K562 (cell line): ENCODE data around the gene HSD17B1. TPM values are rescaled to one million over a fixed set of nuclear protein-coding genes. Genes with fewer than 3 reads are reported as not detected.

Experiments
- ATAC-seq: fragments of 200-7000 bp; cut with Tn5 transposase; 3 replicates; pipeline ENCODE4 v1.9.1; 2020; ENCODE audit warnings: moderate library complexity
- BruUV-seq: library from RNA; stranded (reverse); fragments of 400-500 nt; replicated peaks from 2 replicates; lab custom pipeline; 2021; lab: Mats Ljungman, UMichigan
- CTCF ChIA-PET: fragments of 300-600 bp; formaldehyde crosslinking; extraction: SDS; loops from one replicate; lab custom pipeline; 2021; ENCODE audit warnings: low intra/inter-chr PET ratio; lab: Yijun Ruan, JAX
- POLR2A ChIA-PET: fragments of 300-600, 350-650 bp; sonication (Branson Sonifier 250); formaldehyde crosslinking; extraction: SDS; loops from one replicate; lab custom pipeline; 2021; ENCODE audit warnings: antibody characterized with exemption, inconsistent platforms; lab: Yijun Ruan, JAX
- DNase-seq, 4 experiments: peaks; one replicate each; pipeline versions ENCODE4 v3.0.0 to v3.0.0-alpha.2; 2011 to 2018; ENCODE audit warnings: low spot score in 3 of 4, mixed read lengths in 3 of 4; ENCODE audit errors: extremely low read depth in 1 of 4
- FAIRE-seq: peaks from 2 replicates; lab custom pipeline; 2011; peaks lifted over from hg19 to GRCh38; lab: Jason Lieb, UNC
- H2AFZ ChIP-seq: 2 replicates; pipeline ENCODE4 v1.6.0; 2011; ENCODE audit warnings: low read depth, low read length, control low read depth, inconsistent platforms
- H3K27ac ChIP-seq: fragments of 200-600 bp; 3 replicates; pipeline ENCODE4 v1.8.0; 2011; ENCODE audit warnings: low read depth, mild to moderate bottlenecking, control low read depth, inconsistent platforms, low read length, moderate library complexity, mixed read lengths; ENCODE audit errors: extremely low read depth
- H3K27me3 ChIP-seq, 2 experiments: fragments of 300-600 bp in 1 of 2; 2 replicates in 1 of 2; 3 replicates in 1 of 2; pipeline versions ENCODE4 v1.6.0 to v1.8.0; 2011; ENCODE audit warnings: inconsistent platforms in 2 of 2, low read length in 2 of 2, mild to moderate bottlenecking in 1 of 2, mixed read lengths in 1 of 2, moderate library complexity in 1 of 2; ENCODE audit not compliant: control insufficient read depth in 2 of 2, insufficient read depth in 2 of 2
- H3K36me3 ChIP-seq: fragments of 300-600 bp; 3 replicates; pipeline ENCODE4 v1.8.0; 2011; ENCODE audit warnings: mild to moderate bottlenecking, low read length, inconsistent platforms; ENCODE audit not compliant: control insufficient read depth, insufficient read depth
- H3K4me1 ChIP-seq, 2 experiments: fragments of 200-600 bp in 1 of 2; replicated peaks in 1 of 2; 2 replicates in 1 of 2; 3 replicates in 1 of 2; pipeline versions ENCODE4 v1.5.1 to v1.8.0; 2011; ENCODE audit warnings: inconsistent platforms in 2 of 2, low read length in 2 of 2, mild to moderate bottlenecking in 1 of 2, mixed read lengths in 1 of 2, moderate library complexity in 1 of 2; ENCODE audit not compliant: control insufficient read depth in 2 of 2, insufficient read depth in 2 of 2
- H3K4me2 ChIP-seq: 2 replicates; pipeline ENCODE4 v1.6.1; 2011; ENCODE audit warnings: low read length, control low read depth, inconsistent platforms, mixed read lengths; ENCODE audit not compliant: insufficient read depth
- H3K4me3 ChIP-seq: fragments of 200-600 bp; sonication (generic), shearing (Covaris generic); 2 replicates; pipeline ENCODE4 v1.5.1; 2016; ENCODE audit warnings: control low read depth, inconsistent platforms
- H3K79me2 ChIP-seq: fragments of 200-600 bp; 3 replicates; pipeline ENCODE4 v1.8.0; 2011; ENCODE audit warnings: low read length, inconsistent platforms; ENCODE audit not compliant: control insufficient read depth, insufficient read depth
- H3K9ac ChIP-seq, 2 experiments: 2 replicates each; pipeline versions ENCODE4 v1.6.0 to v1.6.1; 2011; ENCODE audit warnings: low read depth in 2 of 2, low read length in 2 of 2, control low read depth in 1 of 2, inconsistent platforms in 1 of 2, mild to moderate bottlenecking in 1 of 2, mixed read lengths in 1 of 2; ENCODE audit not compliant: insufficient read depth in 1 of 2
- H3K9me1 ChIP-seq: one replicate; pipeline ENCODE4 v1.6.0; 2011; ENCODE audit warnings: inconsistent platforms, mild to moderate bottlenecking, low read length, moderate library complexity; ENCODE audit not compliant: control insufficient read depth, insufficient read depth
- H3K9me3 ChIP-seq: replicated peaks from 2 replicates; pipeline ENCODE4 v1.5.1; 2011; ENCODE audit warnings: low read depth, low read length, inconsistent platforms; ENCODE audit not compliant: control insufficient read depth, insufficient read depth
- H4K20me1 ChIP-seq: replicated peaks from 2 replicates; pipeline ENCODE4 v1.6.1; 2011; ENCODE audit warnings: low read length, inconsistent platforms, mixed read lengths; ENCODE audit not compliant: control insufficient read depth, insufficient read depth
- BMI1 ChIP-seq: fragments of 150-350 bp; IDR thresholded peaks from 2 replicates; pipeline ENCODE4 v1.6.1; 2014; ENCODE audit warnings: low read length
- DNMT1 ChIP-seq: fragments of 450-650 bp; IDR thresholded peaks from 2 replicates; pipeline ENCODE4 v1.6.1; 2016; ENCODE audit warnings: antibody characterized with exemption, mild to moderate bottlenecking
- KDM4B ChIP-seq, 2 experiments: fragments of 450-650 bp in 1 of 2; sonication (generic) in 1 of 2; IDR thresholded peaks; 2 replicates each; pipeline ENCODE4 v1.6.1; 2016 to 2017; ENCODE audit warnings: borderline replicate concordance in 2 of 2, antibody characterized with exemption in 1 of 2, low read depth in 1 of 2, mild to moderate bottlenecking in 1 of 2
- POLR2A ChIP-seq: fragments of 450-650 bp; conservative IDR thresholded peaks from 2 replicates; pipeline ENCODE4 v1.6.1; 2016
- RBFOX2 ChIP-seq: fragments of 200-400 bp; formaldehyde crosslinking; IDR thresholded peaks from 2 replicates; pipeline ENCODE4 v1.6.1; 2017; ENCODE audit warnings: low read depth, mild to moderate bottlenecking, low read length, moderate library complexity
- USF2 ChIP-seq: sonication (generic); formaldehyde crosslinking; IDR thresholded peaks from 2 replicates; pipeline ENCODE4 v1.5.0; 2020; ENCODE audit warnings: missing genetic modification reagents
- ZC3H11A ChIP-seq: IDR thresholded peaks from 2 replicates; pipeline ENCODE4 v1.6.1; 2012; ENCODE audit warnings: low read depth, low read length, improper control_type of control experiment
- WGBS: fragments of 100-300 bp; shearing (Covaris generic); methylation state at CpG from one replicate; pipeline ENCODE4 v1.1.6; 2016; ENCODE audit warnings: low coverage, mixed read lengths; ENCODE audit not compliant: insufficient coverage; ENCODE audit errors: missing lambda C conversion rate; 5-methylcytosine and 5-hydroxymethylcytosine counted together
- in situ Hi-C: fragments of 300-500 bp; cut with MboI; formaldehyde crosslinking; loops from 4 replicates; pipeline ENCODE4 v1.15.0; 2018; ENCODE audit warnings: inconsistent platforms, mixed read lengths
- intact Hi-C: fragments of 100-400 bp; cut with micrococcal nuclease; formaldehyde crosslinking; loops from 2 replicates; pipeline ENCODE4 v1.14.2; 2022
- polyA plus RNA-seq, 8 experiments: library from polyadenylated mRNA; depleted of rRNA in 4 of 8; stranded (reverse) in 5 of 8; unstranded in 3 of 8; fragments of >200 nt; fragmentation: Nextera tagmentation in 2 of 8; fragmentation: Illumina TruSeq in 1 of 8; extraction: Ambion mirVana in 2 of 8; extraction: Trizol in 1 of 8; gene quantifications; 2 replicates each; pipeline versions ENCODE4 v1.2.1 to v1.2.3, GENCODE V29; 2011 to 2014; ENCODE audit warnings: inconsistent platforms in 1 of 8, missing spikeins in 1 of 8
- total RNA-seq, 7 experiments: library from RNA; depleted of rRNA in 6 of 7; stranded (reverse); fragments of >200 nt in 6 of 7; fragmentation: Illumina TruSeq in 2 of 7; extraction: Trizol in 2 of 7; gene quantifications; 2 replicates each; pipeline versions ENCODE4 v1.2.1 to v1.2.3, GENCODE V29; 2011 to 2021; ENCODE audit warnings: low replicate concordance in 1 of 7

The HSD17B1 gene
- total and polyA plus RNA-seq, 9 of the 15 experiments (the other 6 are each of a cell fraction or from before 2014, with no cell fraction given), result 0.55 to 21.1 (median 3.6) TPM

- H2AFZ ChIP-seq, result no peak overlapping the region
- H3K9ac ChIP-seq, result peak overlapping the region in 1 of 2 experiments; percentile 83; a peak in 1 of 4 replicates
- peaks cover 84% of the 10 kb centered on the region for H3K79me2 ChIP-seq
- in situ Hi-C loops (no loop called here), intact Hi-C loops (no loop called here)
- no peaks in the 10 kb centered on the region for H3K9me1 ChIP-seq
- TF ChIP-seq DNMT1, result no peak
- 0 out of 2 replicates have a peak, but pooled peaks have one; percentile 44 for TF ChIP-seq POLR2A
- TF ChIP-seq ZC3H11A, result no peak
- TF ChIP-seq RBFOX2, result peak; percentile 28; the same call in 1 of the 2 replicates
- no peak for TF ChIP-seq KDM4B (IDR thresholded peaks at IDR 0.05; ENCODE audit: borderline replicate concordance in 2 of 2, low read depth in 1 of 2)
- TF ChIP-seq USF2, result no peak
- TF ChIP-seq BMI1, result no peak
- BruUV-seq, result no TSS peak
- H3K9me3 ChIP-seq, result no peaks in the 10 kb centered on the region
- ATAC-seq, result no peak
- no peak for DNase-seq
- ChIA-PET CTCF (no interaction called here), POLR2A (interaction anchor here (0.7 kb wide), 1 partner anchor 178 kb away, joined by 3 read pairs; no protein-coding TSS in a partner anchor)
- H3K27me3 ChIP-seq, result no peaks in the 10 kb centered on the region
- 64% methylated on average over 11 of the region's 12 CpGs for WGBS
- H3K36me3 ChIP-seq, result peaks cover 83% of the 10 kb centered on the region
- no peak overlapping the region for H3K4me2 ChIP-seq
- FAIRE-seq, result no peak
- H3K4me1 ChIP-seq, result peaks cover 35 to 39% of the 10 kb centered on the region in 2 experiments; a peak in 4 of 5 replicates
- no peak overlapping the region for H3K4me3 ChIP-seq
- peak overlapping the region; percentile 13; the same call in 2 of the 3 replicates for H3K27ac ChIP-seq
- no peaks in the 10 kb centered on the region; the same call in 1 of the 2 replicates for H4K20me1 ChIP-seq
Observed at GRCh38 chr17:42571435-42572225, 18.9 kb downstream of the HSD17B1 start.
